GM23338 (cell line): ENCODE measurements around the gene LFNG.

ENCODE experiments used
- CREB1 ChIP-seq: fragments of 250-450 bp; sonication (Bioruptor Pico); IDR thresholded peaks from 2 replicates; pipeline ENCODE4 v1.5.0; 2020; ENCODE audit warnings: low read depth, mild to moderate bottlenecking, moderate library complexity
- CTCF ChIP-seq, 2 experiments: fragments of 200-600 bp in 1 of 2; sonication (generic) in 1 of 2; conservative IDR thresholded peaks; 2 replicates each; pipeline versions ENCODE4 v1.5.1 to v1.6.1; 2016 to 2017; ENCODE audit warnings: antibody characterized with exemption in 2 of 2, low read depth in 2 of 2, mild to moderate bottlenecking in 2 of 2, moderate library complexity in 1 of 2
- ETS1 ChIP-seq: IDR thresholded peaks from 2 replicates; pipeline ENCODE4 v1.6.1; 2016; ENCODE audit warnings: antibody characterized with exemption
- EZH2 ChIP-seq: fragments of 200-600 bp; sonication (generic); IDR thresholded peaks from one replicate; pipeline ENCODE4 v1.8.0; 2017; ENCODE audit warnings: antibody characterized with exemption, mild to moderate bottlenecking, low read depth; ENCODE audit not compliant: unreplicated experiment
- EZH2phosphoT487 ChIP-seq: fragments of 200-600 bp; sonication (generic); IDR thresholded peaks from one replicate; pipeline ENCODE4 v1.8.1; 2018; ENCODE audit warnings: antibody characterized with exemption; ENCODE audit not compliant: unreplicated experiment
- JUNB ChIP-seq: IDR thresholded peaks from one replicate; pipeline ENCODE4 v1.6.1; 2016; ENCODE audit warnings: antibody characterized with exemption; ENCODE audit not compliant: unreplicated experiment
- NANOG ChIP-seq: IDR thresholded peaks from 2 replicates; pipeline ENCODE4 v1.6.1; 2016; ENCODE audit warnings: antibody characterized with exemption, borderline replicate concordance
- POLR2AphosphoS5 ChIP-seq: IDR thresholded peaks from 2 replicates; pipeline ENCODE4 v1.6.1; 2016; ENCODE audit warnings: antibody characterized with exemption, low read depth
- REST ChIP-seq: IDR thresholded peaks from one replicate; pipeline ENCODE4 v1.6.1; 2018; ENCODE audit warnings: antibody characterized with exemption; ENCODE audit not compliant: unreplicated experiment
- STAT1 ChIP-seq: IDR thresholded peaks from one replicate; pipeline ENCODE4 v1.6.1; 2016; ENCODE audit warnings: antibody characterized with exemption; ENCODE audit not compliant: unreplicated experiment
- ZNF114 ChIP-seq: fragments of 250-450 bp; sonication (Bioruptor Pico); IDR thresholded peaks from 2 replicates; pipeline ENCODE4 v1.5.0; 2020; ENCODE audit warnings: mild to moderate bottlenecking, moderate library complexity
- ZNF462 ChIP-seq: fragments of 250-450 bp; sonication (Bioruptor Pico); IDR thresholded peaks from 2 replicates; pipeline ENCODE4 v1.5.0; 2020; ENCODE audit warnings: mild to moderate bottlenecking, moderate library complexity

- no peak for TF ChIP-seq JUNB
- no peak for TF ChIP-seq CTCF (conservative IDR thresholded peaks at IDR 0.05; ENCODE audit: low read depth in 2 of 2)
- TF ChIP-seq STAT1 = no peak
- no peak for TF ChIP-seq REST
- no peak for TF ChIP-seq POLR2AphosphoS5
- no peak for TF ChIP-seq EZH2
- TF ChIP-seq CREB1 (CRISPR knock-in tag) = no peak
- TF ChIP-seq ZNF462 (CRISPR knock-in tag) = no peak
- no peak for TF ChIP-seq ZNF114 (CRISPR knock-in tag)
- no peak for TF ChIP-seq EZH2phosphoT487
- no peak for TF ChIP-seq ETS1
- TF ChIP-seq NANOG = no peak
Measured at GRCh38 chr7:2493205-2494164, 26.1 kb upstream of the LFNG start.
